Coronary artery (tissue), 2 donors: ENCODE measurements around the gene DACH1.

ENCODE experiments used
- DNase-seq: peaks from one replicate; pipeline ENCODE4 v3.0.0-alpha.2; 2017; ENCODE audit warnings: low spot score
- H3K27ac ChIP-seq, 2 donors: fragments of 200-600 bp; sonication (generic); one replicate each; pipeline ENCODE4 v1.5.1; 2016 to 2019
- H3K4me3 ChIP-seq: fragments of 200-600 bp; sonication (generic); 2 replicates; pipeline ENCODE4 v1.5.1; 2016; ENCODE audit warnings: mild to moderate bottlenecking, moderate library complexity
- TF ChIP-seq, protein P1 (sequence below): fragments of 200-600 bp; sonication (generic); IDR thresholded peaks from one replicate; pipeline ENCODE4 v1.5.1; 2019; ENCODE audit warnings: antibody characterized with exemption

The DACH1 gene

GRCh38 chr13:71602344-71602743 lies 264.7 kb downstream of the DACH1 start:
- no peak overlapping the region for H3K27ac ChIP-seq
- TF ChIP-seq, protein P1, sequence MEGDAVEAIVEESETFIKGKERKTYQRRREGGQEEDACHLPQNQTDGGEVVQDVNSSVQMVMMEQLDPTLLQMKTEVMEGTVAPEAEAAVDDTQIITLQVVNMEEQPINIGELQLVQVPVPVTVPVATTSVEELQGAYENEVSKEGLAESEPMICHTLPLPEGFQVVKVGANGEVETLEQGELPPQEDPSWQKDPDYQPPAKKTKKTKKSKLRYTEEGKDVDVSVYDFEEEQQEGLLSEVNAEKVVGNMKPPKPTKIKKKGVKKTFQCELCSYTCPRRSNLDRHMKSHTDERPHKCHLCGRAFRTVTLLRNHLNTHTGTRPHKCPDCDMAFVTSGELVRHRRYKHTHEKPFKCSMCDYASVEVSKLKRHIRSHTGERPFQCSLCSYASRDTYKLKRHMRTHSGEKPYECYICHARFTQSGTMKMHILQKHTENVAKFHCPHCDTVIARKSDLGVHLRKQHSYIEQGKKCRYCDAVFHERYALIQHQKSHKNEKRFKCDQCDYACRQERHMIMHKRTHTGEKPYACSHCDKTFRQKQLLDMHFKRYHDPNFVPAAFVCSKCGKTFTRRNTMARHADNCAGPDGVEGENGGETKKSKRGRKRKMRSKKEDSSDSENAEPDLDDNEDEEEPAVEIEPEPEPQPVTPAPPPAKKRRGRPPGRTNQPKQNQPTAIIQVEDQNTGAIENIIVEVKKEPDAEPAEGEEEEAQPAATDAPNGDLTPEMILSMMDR, result no peak
- no peak for DNase-seq
- H3K4me3 ChIP-seq, result no peak overlapping the region

- TF ChIP-seq, protein P1, result no peak
- no peak overlapping the region for H3K27ac ChIP-seq
- no peak overlapping the region for H3K4me3 ChIP-seq
- no peak for DNase-seq
Observed at GRCh38 chr13:71597150-71597549, 269.9 kb downstream of the DACH1 start.

- Histone ChIP-seq H3K4me3 (no peak overlapping the region), H3K27ac (no peak overlapping the region)
- TF ChIP-seq, protein P1, result no peak
- DNase-seq, result no peak
Observed at GRCh38 chr13:71596116-71596515, 270.9 kb downstream of the DACH1 start.

GRCh38 chr13:71593566-71593965 lies 273.4 kb downstream of the DACH1 start:
- Histone ChIP-seq H3K4me3 (no peak overlapping the region), H3K27ac (no peak overlapping the region)
- no peak for DNase-seq
- TF ChIP-seq, protein P1, result no peak

DNA sequence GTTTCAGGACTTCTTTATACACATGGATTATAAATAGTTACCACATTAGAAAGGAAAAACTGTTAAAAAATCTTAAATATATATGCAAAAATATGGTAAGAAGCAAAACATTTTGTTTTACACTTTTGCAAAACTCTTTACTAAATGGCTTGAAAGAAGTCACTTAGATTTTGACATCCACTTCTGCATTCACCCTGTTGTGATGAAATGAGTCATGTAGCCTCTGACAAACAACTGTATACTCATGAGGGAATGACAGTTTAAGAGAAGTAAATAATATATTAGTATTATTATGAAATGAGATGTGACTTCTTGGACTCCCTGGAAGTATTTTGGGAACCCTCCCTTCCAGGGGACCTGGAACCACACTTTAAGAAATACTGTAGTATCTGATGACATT lies 275.6 kb downstream of the DACH1 start:
- TF ChIP-seq, protein P1, result no peak
- Histone ChIP-seq H3K27ac (no peak overlapping the region), H3K4me3 (no peak overlapping the region)
- no peak for DNase-seq

DNA sequence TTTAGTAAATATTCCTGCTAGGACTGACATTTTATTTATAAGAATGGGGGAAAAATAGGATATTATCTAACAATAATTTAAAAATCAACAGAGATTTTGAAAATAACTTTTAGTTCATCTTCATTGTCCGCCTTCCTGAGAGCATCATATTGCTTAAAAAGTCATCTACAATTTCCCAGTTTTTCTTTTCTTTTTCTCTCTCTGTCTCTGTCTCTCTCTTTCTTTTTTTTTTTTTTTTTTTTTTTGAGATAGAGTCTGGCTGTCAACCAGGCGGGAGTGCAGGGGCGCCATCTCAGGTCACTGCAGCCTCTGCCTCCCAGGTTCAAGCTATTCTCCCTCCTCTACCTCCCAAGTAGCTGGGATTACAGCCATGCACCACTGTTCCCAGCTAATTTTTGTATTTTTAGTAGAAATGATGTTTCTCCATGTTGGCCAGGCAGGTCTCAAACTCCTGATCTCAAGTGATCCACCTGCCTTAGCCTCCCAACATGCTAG lies 276.3 kb downstream of the DACH1 start:
- no peak overlapping the region for H3K27ac ChIP-seq
- DNase-seq, result no peak
- TF ChIP-seq, protein P1, result no peak

DNA sequence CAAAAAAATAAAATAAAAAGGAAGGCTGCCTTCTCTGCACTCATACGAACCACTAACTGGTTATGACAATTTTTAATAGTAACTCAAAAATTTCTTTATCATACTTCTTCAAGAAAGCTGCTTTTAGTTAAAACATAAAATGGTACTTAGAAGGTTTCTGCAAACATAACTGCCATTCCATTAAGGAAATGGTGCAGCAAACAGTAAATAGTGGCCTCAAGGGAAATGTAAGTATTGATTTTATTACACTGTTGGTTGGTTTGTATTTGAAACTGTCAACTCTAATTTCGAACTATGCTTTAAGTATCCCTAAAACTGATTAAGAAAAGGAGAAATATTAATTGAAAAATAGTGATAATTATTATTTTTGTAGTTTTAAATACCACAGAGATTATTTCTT lies 278.0 kb downstream of the DACH1 start:
- TF ChIP-seq, protein P1, result no peak
- DNase-seq, result no peak
- Histone ChIP-seq H3K4me3 (no peak overlapping the region), H3K27ac (no peak overlapping the region)

More for the DNA sequence above, 276.3 kb downstream of the DACH1 start:
- H3K4me3 ChIP-seq, result no peak overlapping the region
